Measurements from ENCODE around the gene RAB11FIP3.

DNA sequence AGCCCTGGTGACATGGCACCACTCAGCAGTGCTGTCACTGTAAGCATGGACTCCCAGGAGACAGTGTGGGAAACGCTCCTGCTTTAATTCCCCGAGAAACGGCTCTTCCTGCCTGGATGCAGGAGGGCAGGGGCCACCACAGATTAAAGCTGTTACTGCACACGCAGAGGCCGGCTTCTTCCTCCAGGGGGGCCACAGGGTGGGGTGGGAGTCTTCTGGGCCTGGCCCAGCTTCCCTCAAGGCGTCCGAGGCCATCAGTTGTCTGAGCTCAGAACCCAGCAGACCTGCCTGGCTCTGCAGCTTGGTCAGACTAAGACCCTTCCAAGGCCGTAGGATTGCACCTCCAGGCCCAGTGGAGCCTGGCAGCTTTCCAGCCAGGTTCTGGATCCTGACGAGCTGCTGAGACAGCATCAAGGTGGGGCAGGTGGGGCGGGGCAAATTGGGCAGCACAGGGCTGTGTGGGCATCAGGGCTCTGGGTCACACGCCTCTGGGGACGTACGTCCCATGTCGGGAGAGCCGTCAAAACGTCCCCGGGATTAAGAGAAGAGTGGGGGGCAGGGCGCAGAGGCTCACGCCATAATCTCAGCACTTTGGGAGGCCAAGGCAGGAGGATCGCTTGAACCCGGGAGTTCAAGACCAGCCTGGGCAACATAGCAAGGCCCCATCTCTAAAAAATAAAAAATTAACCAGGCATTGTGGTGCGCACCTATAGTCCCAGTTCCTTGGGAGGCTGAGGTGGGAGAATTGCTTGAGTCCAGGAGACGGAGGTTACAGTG is 97.1 kb downstream of the RAB11FIP3 start:
- TF ChIP-seq, protein P1, sequence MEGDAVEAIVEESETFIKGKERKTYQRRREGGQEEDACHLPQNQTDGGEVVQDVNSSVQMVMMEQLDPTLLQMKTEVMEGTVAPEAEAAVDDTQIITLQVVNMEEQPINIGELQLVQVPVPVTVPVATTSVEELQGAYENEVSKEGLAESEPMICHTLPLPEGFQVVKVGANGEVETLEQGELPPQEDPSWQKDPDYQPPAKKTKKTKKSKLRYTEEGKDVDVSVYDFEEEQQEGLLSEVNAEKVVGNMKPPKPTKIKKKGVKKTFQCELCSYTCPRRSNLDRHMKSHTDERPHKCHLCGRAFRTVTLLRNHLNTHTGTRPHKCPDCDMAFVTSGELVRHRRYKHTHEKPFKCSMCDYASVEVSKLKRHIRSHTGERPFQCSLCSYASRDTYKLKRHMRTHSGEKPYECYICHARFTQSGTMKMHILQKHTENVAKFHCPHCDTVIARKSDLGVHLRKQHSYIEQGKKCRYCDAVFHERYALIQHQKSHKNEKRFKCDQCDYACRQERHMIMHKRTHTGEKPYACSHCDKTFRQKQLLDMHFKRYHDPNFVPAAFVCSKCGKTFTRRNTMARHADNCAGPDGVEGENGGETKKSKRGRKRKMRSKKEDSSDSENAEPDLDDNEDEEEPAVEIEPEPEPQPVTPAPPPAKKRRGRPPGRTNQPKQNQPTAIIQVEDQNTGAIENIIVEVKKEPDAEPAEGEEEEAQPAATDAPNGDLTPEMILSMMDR (IDR thresholded peaks at IDR 0.05), result no peak
- no peak for TF ChIP-seq POLR2A (IDR thresholded peaks at IDR 0.05)
- TF ChIP-seq EP300 (IDR thresholded peaks at IDR 0.05), result no peak

Data from ovary (tissue), 3 donors.